PFSK-1 (cell line): ENCODE measurements around the gene COPB2.

Experiments used
- FOXP2 ChIP-seq: optimal IDR thresholded peaks from 2 replicates; pipeline ENCODE3; 2011; ENCODE audit warnings: borderline replicate concordance, control low read depth, inconsistent platforms; ENCODE audit not compliant: insufficient read depth; ENCODE audit errors: extremely low read length, extremely low read depth
- TAF1 ChIP-seq: IDR thresholded peaks from 2 replicates; pipeline ENCODE4 v1.6.1; 2012; ENCODE audit warnings: low read length, control low read depth, borderline replicate concordance; ENCODE audit not compliant: insufficient read depth

DNA sequence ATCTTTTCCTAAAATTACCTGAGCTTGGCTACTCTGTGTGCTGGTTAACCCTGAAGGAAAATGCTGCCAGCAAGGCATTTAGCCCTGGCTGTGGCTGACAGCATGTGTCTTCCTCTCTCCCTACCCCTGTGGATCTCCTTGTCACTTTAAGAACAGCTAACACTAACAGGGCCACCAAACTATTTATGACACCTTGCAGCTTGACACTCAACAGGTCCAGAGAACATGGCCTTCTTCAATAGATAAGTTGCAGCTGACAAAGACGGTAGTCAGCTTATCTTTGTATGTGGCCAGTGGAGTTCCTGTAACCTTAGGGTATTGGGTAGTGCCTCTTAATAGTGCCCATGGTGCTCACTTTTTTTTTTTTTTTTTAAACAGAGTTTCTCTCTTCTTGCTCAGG lies 32.0 kb upstream of the COPB2 start:
- TF ChIP-seq TAF1 = no peak
- TF ChIP-seq FOXP2 = no peak
